ENCODE measurements around the gene MICAL1. TPM values are rescaled to one million over a fixed set of nuclear protein-coding genes. Genes with fewer than 3 reads are reported as not detected.

MICAL1 gene
- total RNA-seq, 2 experiments from 2014 or later: 69.2 to 101 TPM

GRCh38 chr6:109471105-109471810 is 15.7 kb upstream of the MICAL1 start:
- Histone ChIP-seq H3K9me2 (ENCODE audit: insufficient read depth, low read length) (no peaks in the 10 kb centered on the region), H3K36me3 (ENCODE audit: insufficient read depth, low read length) (peaks cover 100% of the 10 kb centered on the region), H3K27ac (ENCODE audit: low read depth, low read length, poor library complexity, severe bottlenecking) (no peak overlapping the region), H3K79me2 (ENCODE audit: insufficient read depth, low read depth, low read length) (peaks cover 31% of the 10 kb centered on the region; the same call in 1 of the 2 replicates), H3K4me2 (ENCODE audit: low read length) (no peak overlapping the region), H3K9me3 (ENCODE audit: low read length) (no peaks in the 10 kb centered on the region), H3K4me1 (ENCODE audit: insufficient read depth, low read length, poor library complexity, severe bottlenecking) (peaks cover 25% of the 10 kb centered on the region), H2AFZ (ENCODE audit: low read length) (no peak overlapping the region), H3K4me3 (ENCODE audit: low read depth, low read length, poor library complexity, severe bottlenecking) (no peak overlapping the region), H4K20me1 (ENCODE audit: insufficient read depth, low read length) (peaks cover 23% of the 10 kb centered on the region)
- intact Hi-C loops (cut with micrococcal nuclease; ENCODE audit: unreplicated experiment): no loop called here
- CTCF ChIA-PET (ENCODE audit: unreplicated experiment): no interaction called here
- POLR2A ChIA-PET: no interaction called here
- TF ChIP-seq, protein P1, sequence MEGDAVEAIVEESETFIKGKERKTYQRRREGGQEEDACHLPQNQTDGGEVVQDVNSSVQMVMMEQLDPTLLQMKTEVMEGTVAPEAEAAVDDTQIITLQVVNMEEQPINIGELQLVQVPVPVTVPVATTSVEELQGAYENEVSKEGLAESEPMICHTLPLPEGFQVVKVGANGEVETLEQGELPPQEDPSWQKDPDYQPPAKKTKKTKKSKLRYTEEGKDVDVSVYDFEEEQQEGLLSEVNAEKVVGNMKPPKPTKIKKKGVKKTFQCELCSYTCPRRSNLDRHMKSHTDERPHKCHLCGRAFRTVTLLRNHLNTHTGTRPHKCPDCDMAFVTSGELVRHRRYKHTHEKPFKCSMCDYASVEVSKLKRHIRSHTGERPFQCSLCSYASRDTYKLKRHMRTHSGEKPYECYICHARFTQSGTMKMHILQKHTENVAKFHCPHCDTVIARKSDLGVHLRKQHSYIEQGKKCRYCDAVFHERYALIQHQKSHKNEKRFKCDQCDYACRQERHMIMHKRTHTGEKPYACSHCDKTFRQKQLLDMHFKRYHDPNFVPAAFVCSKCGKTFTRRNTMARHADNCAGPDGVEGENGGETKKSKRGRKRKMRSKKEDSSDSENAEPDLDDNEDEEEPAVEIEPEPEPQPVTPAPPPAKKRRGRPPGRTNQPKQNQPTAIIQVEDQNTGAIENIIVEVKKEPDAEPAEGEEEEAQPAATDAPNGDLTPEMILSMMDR (conservative IDR thresholded peaks at IDR 0.05; ENCODE audit: low read length): no peak
- TF ChIP-seq EZH2phosphoT487 (IDR thresholded peaks at IDR 0.05; ENCODE audit: borderline replicate concordance, low read depth, low read length): no peak
- no TSS peak for BruUV-seq (replicated peaks)
- DNase-seq (ENCODE audit: low spot score): no peak

GRCh38 chr6:109469591-109470189 is 14.1 kb upstream of the MICAL1 start:
- intact Hi-C loops (cut with micrococcal nuclease; ENCODE audit: unreplicated experiment): no loop called here
- H3K4me3 ChIP-seq (ENCODE audit: low read depth, low read length, poor library complexity, severe bottlenecking): no peak overlapping the region
- CTCF ChIA-PET (ENCODE audit: unreplicated experiment): no interaction called here
- peaks cover 100% of the 10 kb centered on the region for H3K36me3 ChIP-seq (ENCODE audit: insufficient read depth, low read length)
- H3K9me3 ChIP-seq (ENCODE audit: low read length): no peaks in the 10 kb centered on the region
- no peak overlapping the region for H3K27ac ChIP-seq (ENCODE audit: low read depth, low read length, poor library complexity, severe bottlenecking)
- H3K4me1 ChIP-seq (ENCODE audit: insufficient read depth, low read length, poor library complexity, severe bottlenecking): peaks cover 23% of the 10 kb centered on the region
- POLR2A ChIA-PET: interaction anchor here (1.2 to 1.3 kb wide), 3 partner anchors 9 to 13 kb away, joined by 3 to 10 read pairs (median 3); partner anchors contain the start of gene ZBTB24
- no peak for DNase-seq (ENCODE audit: low spot score)
- no peak overlapping the region for H2AFZ ChIP-seq (ENCODE audit: low read length)
- TF ChIP-seq EZH2phosphoT487 (IDR thresholded peaks at IDR 0.05; ENCODE audit: borderline replicate concordance, low read depth, low read length): no peak
- TF ChIP-seq, protein P1 (conservative IDR thresholded peaks at IDR 0.05; ENCODE audit: low read length): no peak
- peaks cover 18% of the 10 kb centered on the region for H4K20me1 ChIP-seq (ENCODE audit: insufficient read depth, low read length)
- H3K9me2 ChIP-seq (ENCODE audit: insufficient read depth, low read length): no peaks in the 10 kb centered on the region
- BruUV-seq (replicated peaks): no TSS peak
- no peak overlapping the region for H3K4me2 ChIP-seq (ENCODE audit: low read length)
- H3K79me2 ChIP-seq (ENCODE audit: insufficient read depth, low read depth, low read length): peaks cover 24% of the 10 kb centered on the region; the same call in 1 of the 2 replicates

DNA sequence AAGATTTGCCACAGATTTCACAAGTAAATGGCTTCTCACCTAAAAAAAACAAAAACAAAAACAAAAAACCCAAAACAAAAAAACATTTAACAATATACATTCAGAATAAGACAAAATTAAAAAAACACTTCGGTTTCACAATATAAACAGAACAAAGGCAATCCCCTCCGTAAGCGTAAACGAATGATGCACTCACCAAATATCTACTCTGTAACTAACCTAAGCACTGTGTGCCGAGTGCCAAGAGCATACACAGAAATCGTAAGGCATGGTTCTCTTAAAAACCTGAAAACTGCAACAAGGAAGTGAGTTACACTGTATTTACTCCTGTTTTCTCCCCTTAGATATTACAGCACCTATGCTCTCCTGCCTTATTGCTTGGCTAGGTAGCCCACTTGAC is 12.1 kb upstream of the MICAL1 start:
- ChIA-PET POLR2A (interaction anchor here (4.7 kb wide), 1 partner anchor 13 kb away, joined by 20 read pairs; the partner anchor contains the start of gene MICAL1), CTCF (ENCODE audit: unreplicated experiment) (no interaction called here)
- DNase-seq (ENCODE audit: low spot score): no peak
- no TSS peak for BruUV-seq (replicated peaks)
- H3K9me2 ChIP-seq (ENCODE audit: insufficient read depth, low read length): no peaks in the 10 kb centered on the region
- H3K4me3 ChIP-seq (ENCODE audit: low read depth, low read length, poor library complexity, severe bottlenecking): no peak overlapping the region
- no peaks in the 10 kb centered on the region for H3K9me3 ChIP-seq (ENCODE audit: low read length)
- no peak for TF ChIP-seq EZH2phosphoT487 (IDR thresholded peaks at IDR 0.05; ENCODE audit: borderline replicate concordance, low read depth, low read length)
- TF ChIP-seq, protein P1 (conservative IDR thresholded peaks at IDR 0.05; ENCODE audit: low read length): no peak
- intact Hi-C loops (cut with micrococcal nuclease; ENCODE audit: unreplicated experiment): no loop called here
- no peak overlapping the region for H2AFZ ChIP-seq (ENCODE audit: low read length)
- peaks cover 24% of the 10 kb centered on the region for H3K4me1 ChIP-seq (ENCODE audit: insufficient read depth, low read length, poor library complexity, severe bottlenecking)
- peaks cover 30% of the 10 kb centered on the region for H3K79me2 ChIP-seq (ENCODE audit: insufficient read depth, low read depth, low read length)
- H3K36me3 ChIP-seq (ENCODE audit: insufficient read depth, low read length): peaks cover 99% of the 10 kb centered on the region
- no peak overlapping the region for H3K4me2 ChIP-seq (ENCODE audit: low read length)
- H4K20me1 ChIP-seq (ENCODE audit: insufficient read depth, low read length): peaks cover 8% of the 10 kb centered on the region
- H3K27ac ChIP-seq (ENCODE audit: low read depth, low read length, poor library complexity, severe bottlenecking): no peak overlapping the region
